NK-92 treated with Interleukin-12 subunit alpha and Interleukin-12 subunit beta, amount 100 ng/mL, for 24 hours (cell line): ENCODE results near the gene SLC24A3.

Source experiments
- DNase-seq: peaks from one replicate; lab custom pipeline; 2025; lab: John Stamatoyannopoulos, UW

SLC24A3 gene

DNA sequence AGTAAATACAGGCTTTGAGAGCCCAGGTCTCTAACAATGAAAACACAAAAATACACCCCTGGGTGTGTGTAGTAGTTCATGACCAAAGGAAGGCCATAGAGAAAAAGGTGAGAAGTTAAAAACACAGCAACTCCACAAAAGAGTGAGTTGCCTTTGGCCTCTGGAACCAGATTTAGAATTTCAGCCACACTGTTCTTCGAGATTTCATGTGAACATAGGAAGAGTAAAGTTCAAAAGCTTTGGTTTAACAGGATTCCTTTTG is 502.1 kb downstream of the SLC24A3 start:
- no peak for DNase-seq

DNA sequence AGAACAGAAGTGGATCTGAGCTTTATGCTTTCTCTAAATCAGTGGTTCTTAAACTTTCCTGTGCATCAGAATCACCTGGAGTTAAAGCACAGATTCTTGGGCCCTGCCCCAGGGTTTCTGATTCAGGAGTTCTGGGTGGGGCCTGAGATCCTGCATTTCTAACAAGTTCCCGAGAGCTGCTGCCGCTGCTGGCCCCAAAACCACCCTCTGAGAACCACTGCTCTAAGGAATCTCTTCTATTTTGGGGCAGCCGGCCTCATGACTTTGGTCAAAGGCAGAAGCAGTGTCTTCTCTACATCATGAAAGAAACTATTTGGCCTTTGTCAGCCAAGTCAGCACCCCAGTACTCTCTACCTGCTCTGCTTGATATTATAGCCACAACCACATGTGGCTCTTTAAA is 503.5 kb downstream of the SLC24A3 start:
- DNase-seq: no peak

DNA sequence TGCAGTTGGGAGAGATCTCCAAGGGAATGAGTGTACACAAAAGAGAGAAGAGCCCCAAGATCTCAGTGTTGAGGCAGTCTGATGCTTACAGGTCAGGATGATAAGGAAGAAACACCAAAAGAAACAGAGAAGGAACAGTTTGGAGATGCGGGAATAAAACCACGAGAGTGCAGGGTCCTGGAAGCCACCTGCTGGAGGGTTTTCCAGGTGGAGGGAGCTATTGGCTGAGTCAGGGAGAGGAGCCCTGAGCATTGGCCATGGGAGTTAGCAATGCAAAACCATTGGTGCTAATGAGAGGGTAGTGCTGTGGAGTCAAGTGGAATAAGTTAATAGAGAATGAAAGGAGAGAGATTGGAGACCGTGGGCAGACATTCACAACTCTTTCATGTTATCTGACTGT is 506.4 kb downstream of the SLC24A3 start:
- no peak for DNase-seq

DNA sequence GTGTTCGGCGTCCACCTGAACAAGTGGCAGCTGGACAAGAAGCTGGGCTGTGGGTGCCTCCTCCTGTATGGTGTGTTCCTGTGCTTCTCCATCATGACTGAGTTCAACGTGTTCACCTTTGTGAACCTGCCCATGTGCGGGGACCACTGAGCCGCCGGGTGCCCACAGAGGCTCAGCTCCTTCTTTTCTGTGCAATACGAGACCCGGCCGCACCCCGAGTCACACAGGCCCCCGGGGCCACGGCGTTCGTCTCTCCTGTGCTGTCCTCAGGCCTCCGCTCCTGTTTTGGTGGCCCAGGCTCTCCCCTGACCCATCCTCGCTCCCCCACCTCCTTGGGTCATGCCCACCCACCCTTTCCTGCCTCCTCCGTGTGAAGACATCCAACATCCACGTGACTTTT is 508.5 kb downstream of the SLC24A3 start:
- no peak for DNase-seq

DNA sequence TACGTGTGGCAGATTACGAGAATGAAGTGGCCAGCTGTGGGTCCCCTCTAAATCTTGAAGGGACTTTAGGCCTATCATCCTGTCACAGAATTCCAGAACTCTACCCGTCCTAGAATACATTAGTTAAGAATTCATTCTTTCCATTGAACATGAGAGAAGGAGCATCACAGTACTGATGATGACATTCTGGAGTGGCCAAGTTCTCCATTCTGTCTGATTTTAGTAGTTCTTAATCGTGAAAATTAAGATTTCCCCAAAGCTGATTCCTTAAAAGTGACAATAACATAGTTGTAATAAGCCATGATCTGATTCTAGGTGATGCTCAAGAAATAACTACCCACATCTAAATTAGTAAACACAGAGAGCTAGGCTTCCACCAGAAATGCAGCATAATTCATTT is 510.6 kb downstream of the SLC24A3 start:
- no peak for DNase-seq

DNA sequence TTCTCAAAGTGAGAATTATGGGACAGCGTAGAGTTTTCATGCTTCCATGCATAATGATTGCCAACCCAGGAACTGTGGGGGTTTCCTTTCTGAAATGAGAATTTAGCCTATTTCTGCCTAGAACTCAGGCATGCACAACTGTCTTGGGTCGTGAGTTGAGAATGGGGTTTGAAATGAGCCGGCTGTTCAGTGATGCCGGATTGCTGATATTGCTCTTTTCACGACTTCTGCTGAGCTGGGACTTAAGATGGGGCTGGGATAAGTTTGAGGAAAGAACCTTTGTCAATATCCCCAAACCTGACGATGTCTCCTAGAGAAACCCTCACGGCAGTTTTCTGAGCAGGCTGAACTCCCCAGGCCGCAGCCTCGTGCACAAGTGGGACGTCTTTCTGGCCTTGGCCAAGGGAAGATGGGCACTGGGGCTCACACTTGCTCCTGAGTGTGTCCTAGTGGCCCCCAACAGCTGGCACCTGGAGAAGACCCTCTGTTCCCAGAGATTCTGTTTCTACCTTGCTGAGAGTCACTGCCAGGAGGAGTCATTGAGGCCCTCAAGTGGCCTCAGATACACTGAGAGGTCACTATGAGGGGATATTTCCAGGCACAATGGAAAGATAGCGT is 511.5 kb downstream of the SLC24A3 start:
- no peak for DNase-seq

DNA sequence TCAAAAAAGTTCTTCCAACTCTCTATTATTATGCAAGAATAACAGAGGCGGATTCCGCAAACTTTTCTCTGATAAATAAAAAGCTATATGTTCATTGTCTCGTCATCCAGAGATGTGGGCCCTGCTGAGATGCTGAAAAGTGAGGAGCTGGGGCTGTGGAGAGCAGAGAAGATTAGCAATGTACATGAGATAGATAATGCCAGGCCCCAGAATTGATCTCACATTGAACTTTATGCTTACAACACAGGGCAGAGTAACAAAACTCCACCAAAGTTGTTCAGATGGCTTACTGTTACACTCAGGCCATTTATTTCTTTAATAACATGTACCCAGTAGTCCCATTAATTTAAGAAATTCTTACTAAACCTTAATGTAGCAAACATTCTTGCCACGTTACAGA is 512.9 kb downstream of the SLC24A3 start:
- DNase-seq: no peak

DNA sequence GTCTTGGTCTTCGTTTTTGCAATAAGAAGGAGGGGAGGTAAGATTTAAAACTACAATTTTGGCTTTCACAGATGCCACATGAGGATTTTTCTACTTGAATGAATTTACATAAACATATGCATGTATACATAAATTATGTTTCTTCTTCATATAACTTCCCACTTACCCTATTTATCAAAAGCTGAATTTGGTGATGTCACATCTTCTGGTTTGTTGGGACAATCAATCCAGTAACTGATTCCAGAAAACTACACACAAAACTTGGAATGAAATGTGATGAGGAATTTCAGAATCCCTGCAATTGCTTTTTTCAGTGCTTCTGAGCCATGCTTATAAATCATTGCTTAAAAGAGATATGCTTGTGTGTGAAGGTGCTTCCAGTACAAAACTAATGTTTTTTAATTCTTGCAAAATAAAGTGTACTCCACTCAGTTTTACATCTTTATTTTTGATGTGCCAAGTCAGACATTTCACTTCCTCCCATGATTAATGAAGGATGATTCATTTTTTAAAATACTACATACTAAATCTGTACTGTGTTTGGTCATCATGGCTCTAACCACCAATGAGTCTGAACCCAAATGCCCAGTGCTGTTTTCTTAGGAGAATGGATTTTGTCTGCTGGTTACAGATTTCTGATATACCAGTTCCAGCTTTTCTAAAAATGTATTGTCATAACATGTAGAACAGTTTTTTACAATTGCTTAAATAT is 513.5 kb downstream of the SLC24A3 start:
- no peak for DNase-seq

DNA sequence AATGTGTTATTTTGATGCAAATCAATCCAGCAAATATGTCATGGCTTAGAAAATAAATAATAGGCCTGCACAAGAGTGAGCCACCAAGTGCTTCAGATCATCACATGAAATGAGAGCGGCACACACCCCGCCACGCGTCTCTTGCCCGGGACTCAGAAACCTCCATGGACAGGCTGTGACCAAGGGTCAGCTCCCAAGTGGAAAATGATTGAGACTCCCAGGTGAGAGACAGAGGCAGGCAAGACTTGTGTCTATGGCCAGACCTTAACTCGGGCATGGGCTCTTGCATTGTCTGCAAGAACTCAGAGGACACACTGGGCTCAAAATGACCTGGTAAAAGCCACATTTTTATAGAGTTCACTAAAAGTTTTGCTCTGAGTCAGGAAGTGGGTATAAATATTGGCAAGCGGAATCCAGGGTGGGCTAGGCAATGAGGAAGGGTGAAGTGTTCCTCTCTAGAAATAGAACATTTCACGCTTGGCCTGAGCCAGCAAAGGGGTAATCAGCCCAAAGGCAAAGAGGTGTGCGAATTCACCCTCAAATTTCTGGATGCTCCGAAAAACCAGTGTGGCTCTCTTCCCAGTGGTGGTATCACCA is 514.9 kb downstream of the SLC24A3 start:
- DNase-seq: no peak

DNA sequence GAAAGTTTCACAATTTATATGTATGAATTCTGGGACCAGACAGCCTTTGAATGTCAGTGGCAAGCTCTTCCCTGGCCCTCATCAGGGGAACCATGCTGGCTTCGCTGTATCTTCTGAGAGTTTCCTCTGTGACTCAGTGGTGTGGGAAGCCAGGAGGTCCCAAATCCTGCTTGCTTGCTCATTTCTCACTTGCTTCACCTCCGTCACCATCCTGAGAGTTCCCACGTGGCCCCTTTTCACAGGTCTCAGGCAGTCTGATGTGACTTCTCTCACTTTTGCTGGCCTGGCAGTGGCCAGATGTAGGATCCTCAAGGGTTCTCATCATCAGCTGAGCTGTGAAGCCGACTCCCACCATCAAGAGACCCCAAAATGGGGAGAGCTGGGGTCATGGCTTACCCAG is 517.2 kb downstream of the SLC24A3 start:
- no peak for DNase-seq

DNA sequence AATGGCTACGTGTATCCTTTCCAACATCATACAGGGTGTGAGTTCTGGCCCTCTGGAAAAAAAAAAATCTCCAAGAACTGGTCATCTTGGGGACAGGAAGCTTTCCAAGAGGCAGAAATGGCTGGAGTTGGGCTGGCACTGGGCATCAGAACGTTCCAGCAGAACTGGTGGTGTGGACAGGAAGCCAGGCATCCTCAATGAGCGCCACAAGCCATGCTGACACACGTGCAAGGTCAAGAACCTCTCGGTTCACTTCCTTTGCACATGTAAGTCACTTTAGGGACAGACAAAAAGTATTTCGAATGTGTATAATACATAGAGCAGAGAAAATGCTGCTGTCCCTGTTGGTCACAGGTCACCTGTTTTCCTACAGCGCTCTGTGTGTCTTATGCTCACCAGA is 518.3 kb downstream of the SLC24A3 start:
- DNase-seq: no peak

DNA sequence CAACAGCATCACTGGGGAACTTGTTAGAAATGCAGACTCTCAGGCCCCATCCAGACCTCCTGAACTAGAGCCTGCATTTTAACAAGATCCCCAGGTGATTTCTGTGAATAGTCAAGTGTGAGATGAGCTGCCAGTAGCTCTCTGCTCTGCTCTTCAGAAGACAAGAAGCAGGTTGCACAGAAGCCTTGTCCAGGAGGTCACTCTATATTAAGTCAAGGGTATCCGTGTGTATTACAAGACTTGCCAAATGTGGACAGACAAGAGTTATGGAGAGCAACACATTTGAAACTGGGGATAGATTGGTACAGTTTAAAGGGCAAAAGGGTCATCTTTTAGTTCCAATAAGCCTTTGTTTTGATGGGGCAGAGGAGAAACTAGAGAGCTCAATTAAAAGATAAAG is 522.4 kb downstream of the SLC24A3 start:
- no peak for DNase-seq

DNA sequence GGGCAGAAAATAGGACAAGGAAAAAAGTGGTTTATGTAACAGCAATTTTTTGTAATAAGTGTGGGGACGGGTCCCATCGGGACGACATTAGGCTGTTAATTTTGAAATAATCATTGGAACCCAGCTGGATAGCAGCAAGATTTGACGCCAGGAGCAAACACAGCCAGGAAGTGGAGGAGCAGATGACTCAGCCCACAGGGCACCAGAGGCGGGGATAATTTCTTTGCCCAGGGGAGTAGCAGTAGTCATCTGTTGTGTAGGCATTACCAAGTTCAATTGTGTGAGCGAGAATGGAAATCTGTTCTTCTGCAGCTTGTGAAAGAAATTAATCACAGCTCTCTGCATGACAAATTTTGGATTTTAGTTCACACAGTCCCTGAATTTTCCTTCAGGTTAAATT is 523.0 kb downstream of the SLC24A3 start:
- no peak for DNase-seq

DNA sequence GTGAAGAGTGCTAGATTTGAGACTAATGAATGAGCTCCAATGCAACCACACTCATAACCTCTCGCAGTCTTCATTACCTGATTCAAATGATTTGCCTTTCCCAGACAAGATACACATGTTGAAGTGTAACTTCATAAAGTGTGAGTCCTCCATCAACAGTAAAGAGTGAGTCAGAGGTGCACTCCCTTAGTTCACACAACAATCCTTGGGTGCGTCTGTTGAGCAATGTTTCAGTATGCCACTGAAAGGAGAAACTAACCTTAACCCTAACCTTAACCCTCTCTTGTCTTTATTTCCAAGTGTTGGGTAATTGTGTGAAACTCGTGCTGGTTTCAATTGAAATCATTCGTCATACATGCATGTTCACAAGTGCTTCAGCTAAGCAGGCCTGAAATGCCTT is 524.6 kb downstream of the SLC24A3 start:
- DNase-seq: no peak

DNA sequence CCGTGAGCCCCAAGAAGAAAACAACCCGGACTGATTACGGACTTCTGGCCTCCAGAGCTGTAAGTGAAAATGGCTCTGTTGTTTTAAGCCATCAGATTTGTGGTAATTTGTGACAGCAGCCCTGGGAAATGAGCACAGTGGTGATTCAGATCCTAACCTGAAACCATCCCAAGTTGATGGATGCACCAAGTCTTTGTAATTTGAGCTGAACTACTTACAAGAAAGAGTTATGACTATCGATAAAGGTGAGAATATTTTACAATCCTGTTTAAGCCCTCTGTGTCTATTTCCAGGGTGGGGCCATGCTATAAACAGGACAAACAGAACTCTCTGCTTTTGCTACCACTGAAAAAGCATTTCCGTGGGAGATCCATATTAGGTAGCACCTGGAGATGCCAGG is 526.5 kb downstream of the SLC24A3 start:
- DNase-seq: no peak

DNA sequence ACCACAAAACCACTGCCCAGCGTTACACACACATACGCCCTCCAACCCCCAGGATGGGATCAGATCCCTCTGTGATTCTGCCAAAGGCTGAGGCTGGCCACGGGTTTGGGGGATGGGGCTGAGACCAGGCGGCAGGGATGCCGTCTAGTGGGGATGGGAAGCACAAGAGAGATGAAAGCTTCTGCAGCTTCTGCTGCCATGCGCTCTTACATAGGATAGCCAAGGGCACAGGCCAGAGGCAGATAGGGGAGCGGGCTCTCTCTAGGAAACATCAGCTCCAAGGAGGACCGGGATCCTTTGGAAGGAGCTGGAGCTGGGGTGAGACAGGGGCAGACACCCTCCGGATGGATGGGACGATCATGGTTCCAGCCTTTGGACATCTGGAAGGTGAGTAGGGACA is 526.9 kb downstream of the SLC24A3 start:
- no peak for DNase-seq

DNA sequence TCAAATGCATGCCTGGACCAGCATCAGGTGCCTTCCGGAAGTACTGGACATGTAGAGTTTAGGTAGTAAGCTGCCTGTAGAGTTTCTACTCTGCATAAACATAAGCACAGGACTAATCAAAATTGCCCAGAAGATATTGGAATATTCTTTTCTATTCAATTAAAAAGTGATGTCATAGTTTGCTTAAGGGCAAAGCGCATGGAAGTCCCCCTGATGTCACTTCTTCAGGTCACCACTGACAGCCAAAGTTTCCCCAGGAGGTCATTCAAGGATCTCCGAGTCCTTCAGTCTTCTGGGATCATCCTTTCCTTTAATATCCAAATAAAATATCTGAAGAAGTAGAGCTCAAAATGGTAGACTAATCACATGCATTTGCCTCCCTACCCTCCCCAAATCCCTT is 528.1 kb downstream of the SLC24A3 start:
- DNase-seq: no peak

DNA sequence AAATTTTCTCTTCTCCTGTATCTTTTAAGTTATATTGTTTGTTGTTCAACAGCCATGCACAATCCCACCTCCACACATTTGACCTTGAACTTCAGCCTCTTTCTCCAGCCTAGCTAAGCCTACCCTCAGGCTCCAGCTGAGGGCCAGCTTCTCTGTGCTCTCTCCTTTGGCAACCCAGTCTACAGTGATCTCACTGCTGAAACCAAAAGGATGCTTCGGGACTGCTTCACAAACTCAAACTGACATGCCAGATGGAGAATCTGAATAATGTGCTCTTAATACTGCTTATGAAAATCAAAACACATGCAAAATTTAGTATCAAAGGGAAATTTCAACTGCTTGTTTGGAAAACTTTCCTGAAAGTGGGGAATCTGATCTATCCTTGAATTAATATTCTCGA is 529.5 kb downstream of the SLC24A3 start:
- no peak for DNase-seq

DNA sequence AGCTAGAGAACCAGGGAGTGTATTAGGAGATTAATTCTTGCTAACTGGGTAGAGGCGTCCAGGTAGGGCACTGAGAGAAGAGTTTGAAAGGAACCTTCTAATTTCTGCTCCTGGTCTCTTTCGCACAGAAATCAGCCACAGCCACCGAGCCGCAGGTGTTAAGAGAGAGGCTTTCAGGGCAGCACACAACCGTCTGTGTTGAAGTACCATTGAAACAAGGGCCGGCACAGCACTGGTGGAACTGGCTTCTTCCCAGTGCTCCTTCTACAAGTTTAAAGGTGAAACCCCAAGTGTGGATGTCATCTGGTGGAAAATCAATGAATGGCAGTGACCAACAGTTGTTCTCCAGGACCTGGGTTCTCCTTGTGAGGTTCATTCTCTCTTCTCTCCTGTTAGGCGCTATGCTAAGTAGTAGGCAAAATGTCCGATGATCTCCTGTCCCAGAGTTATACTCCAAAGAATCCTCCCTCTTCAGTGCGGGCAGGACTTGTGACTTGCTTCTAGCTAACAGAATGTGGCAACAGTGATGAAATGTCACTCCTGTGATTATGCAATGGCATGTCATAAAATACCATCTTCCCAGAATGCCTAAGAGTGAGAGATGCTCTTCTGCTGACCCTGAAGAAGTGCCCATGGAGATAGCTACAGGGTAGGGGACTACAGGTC is 530.7 kb downstream of the SLC24A3 start:
- no peak for DNase-seq

DNA sequence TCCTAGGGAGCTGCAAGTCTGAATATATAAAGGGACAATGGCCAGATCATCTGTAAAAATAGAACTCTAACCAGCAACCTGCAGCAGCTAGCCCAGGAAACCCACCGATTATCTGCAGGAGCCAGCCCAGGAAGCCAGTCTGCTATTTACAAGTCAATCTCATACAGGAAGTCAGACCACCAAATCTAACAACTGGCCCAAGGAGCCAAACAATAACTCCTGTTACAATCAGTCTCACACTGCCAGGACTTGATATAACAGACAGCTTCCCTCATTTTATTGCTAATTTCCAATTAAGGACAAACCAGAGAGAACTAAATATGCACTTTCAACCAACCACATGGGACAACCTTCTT is 531.2 kb downstream of the SLC24A3 start:
- no peak for DNase-seq

DNA sequence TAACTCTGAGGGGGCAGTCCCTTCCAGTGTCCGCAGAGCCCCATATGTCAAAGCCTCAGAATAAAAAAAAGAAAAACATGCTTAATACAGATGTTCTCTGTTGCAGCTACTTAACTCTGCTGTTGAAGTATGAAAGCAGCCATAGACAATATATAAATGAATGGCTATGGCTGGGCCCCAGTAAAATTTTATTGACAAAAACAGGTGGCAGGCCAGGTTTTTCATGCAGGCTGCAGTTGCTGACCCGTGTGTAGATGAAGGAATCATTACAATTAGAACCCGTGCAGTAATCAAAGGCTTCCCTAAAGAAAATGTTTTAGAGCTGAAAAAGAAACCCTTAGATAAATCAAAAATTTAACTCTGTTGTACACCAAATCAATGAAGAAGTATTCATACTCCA is 532.7 kb downstream of the SLC24A3 start:
- no peak for DNase-seq

DNA sequence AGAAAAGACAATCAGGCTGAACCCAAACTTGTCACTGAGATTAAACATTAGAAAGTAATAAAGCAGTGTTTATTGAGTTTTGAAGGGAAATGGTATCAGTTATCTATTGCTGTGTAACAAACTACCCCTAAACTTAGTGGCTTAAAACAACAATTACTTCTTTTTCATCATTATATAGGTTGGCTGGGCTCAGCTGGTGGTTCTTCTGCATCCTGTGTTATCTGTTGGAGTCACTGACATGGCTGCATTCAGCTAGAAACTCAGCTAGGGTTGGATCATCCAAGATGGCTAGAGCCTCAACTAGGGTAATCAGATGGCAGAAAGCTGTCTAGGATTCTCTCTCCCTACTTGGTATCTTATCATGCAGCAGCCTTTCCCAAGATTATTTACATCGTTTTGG is 533.1 kb downstream of the SLC24A3 start:
- no peak for DNase-seq

DNA sequence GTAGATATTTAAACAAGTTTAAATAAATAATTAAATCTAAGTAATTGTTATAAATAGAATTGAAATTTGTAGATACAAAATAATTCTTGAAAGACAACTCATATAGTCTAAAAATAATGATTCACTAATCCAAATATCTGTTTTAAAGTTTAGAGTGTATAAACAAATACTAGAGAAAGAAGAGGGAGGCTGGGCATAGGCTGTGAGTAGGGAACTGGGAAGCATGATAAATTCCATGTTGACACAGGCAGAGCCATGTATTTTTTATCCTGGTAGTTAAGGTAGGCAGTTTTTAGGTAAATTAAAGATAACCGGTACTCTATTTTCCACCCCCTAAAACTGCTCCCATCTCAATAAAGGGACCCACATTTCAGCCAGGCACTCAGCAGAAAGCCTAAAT is 534.0 kb downstream of the SLC24A3 start:
- DNase-seq: no peak

DNA sequence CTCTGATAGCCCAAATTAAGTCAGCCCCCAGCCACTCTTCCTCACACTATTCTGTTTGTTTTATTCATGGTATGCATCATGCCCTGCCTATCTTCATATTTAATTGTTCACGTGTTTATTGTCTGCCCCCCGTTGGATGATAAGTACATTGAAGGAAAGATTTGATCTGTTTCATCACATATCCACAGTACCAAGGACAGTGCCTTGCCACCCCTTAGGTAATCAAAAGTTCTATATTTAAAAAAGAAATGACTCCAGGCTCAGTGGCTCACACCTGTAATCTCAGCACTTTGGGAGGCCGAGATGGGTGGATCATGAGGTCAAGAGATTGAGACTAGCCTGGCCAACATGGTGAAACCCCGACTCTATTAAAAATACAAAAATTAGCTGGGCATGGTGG is 535.5 kb downstream of the SLC24A3 start:
- no peak for DNase-seq
